Stimulated activated CD4-positive, alpha-beta T cell treated with anti-CD3 and anti-CD28 coated beads, Interleukin-4, amount 100 ng/mL, for 48 hours (primary cell): ENCODE data around the gene PCSK6.

Experiments
- DNase-seq, 2 donors: peaks; one replicate each; pipeline ENCODE4 v3.0.0-alpha.2; 2020; ENCODE audit warnings: low read depth in 2 of 2

PCSK6 gene

DNA sequence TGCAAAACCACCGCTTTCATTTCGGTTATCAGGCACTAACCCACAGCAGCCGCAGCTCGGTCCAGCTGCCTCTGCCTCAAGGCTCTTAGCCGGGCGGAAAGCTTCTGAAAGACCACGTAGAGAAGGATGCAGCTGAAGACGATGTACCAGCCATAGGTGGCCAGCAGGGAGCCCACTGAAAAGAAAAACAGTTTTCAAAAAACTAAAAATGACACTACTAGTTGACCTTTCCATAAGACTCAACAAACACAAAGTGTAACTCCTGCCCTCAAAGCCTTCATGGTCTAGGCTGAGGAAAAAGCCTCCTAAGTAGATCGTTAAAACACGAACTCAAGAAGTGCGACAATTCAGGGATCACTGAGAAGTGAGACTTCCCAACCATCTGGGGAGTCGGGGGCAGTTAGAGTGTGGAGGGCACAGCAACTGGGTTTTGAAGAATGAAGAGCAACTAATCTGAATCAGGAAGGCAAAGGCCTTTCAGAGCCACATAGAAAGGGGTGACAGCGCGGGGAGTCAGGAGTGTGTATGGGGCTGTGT lies 212.9 kb downstream of the PCSK6 start:
- DNase-seq, result no peak

DNA sequence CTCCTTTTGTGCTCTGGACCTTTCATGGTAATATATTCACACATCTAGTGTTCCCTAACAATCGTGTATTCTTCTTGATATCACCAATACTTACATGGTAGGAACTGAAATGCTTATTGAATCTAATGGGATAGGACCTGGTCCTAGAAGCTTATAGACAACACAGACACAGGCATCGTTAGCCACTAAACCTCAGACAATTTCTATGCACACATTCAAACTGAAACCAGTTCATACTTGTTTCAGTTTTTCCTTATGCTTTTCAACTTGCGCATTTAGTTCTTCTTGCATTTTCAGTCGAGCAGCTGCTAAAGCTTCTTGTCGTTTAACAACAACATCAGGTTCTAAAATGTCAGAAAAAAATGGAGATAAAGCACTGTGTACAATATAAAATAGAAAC lies 214.5 kb downstream of the PCSK6 start:
- no peak for DNase-seq

DNA sequence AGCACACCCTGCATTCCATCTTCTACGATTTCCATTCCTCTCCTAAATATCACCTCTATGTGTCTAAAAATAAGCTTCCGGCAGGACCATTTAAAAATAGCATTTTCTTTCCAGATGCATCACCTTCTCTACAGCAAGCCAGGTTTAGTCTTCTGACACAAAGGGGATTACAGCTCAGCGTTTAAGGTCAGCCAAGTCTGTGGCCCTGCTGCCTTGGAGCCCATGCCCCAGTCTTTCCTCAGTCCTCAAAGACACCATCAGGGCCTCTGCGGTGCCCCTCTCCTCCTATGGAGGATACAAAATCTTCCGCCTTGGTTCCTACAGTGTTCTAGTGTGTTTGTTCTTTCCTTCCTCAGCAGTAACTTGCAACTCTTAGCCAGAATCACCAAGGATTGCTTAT lies 216.0 kb downstream of the PCSK6 start:
- DNase-seq, result no peak

DNA sequence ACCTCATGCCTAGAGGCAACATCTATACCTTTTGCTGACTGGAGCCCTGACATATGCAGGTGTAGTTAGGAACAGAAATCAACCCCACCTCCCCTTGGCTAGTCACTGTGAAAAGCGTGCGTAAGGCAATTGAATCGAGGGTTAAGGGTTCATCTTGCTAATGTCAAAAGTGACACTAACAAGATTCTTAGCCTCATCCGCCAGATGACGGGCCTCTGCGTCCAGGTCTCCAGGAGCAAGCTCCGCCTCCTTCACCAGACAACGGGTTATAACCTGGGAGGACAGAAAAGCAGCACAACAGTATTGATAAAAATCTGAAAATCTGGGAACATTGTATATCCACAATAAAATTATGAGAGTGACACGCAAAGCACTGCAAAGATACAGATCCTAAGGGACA lies 216.9 kb downstream of the PCSK6 start:
- no peak for DNase-seq

DNA sequence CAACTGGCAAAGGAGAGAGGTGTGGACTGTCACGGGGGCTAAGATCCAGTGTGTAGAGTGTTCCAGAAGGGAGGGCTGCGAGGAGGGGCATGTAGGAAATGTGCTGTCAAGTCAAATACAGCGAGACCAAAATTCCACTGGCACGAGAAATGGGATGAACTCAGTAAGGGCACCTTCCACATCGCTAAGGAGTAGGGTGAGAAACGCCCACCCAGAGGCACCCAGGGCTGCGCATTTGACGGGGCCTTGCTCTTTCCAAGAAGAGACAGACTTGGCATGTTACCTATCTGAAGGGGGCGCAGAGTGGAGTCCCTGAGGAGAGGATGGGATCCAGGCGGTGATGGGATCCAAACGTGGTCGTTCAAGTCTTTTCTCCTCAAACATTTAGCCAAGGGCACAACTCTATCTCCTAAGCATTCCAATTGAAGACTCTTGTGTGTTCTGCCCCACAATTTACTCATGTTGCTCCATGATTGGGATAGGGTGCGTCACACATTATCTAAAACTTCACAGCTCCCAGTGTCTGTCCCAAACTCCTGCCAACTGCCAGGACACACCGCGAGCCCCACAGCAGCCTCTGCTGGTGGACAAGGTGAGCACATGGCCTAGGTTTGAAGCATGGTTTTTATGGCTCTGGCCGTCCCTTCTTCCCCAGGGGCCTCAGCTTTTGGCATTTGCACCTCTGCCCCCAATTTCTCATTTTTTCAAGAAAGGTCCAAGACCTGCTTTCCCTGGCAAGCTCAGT lies 219.9 kb downstream of the PCSK6 start:
- DNase-seq, result no peak

DNA sequence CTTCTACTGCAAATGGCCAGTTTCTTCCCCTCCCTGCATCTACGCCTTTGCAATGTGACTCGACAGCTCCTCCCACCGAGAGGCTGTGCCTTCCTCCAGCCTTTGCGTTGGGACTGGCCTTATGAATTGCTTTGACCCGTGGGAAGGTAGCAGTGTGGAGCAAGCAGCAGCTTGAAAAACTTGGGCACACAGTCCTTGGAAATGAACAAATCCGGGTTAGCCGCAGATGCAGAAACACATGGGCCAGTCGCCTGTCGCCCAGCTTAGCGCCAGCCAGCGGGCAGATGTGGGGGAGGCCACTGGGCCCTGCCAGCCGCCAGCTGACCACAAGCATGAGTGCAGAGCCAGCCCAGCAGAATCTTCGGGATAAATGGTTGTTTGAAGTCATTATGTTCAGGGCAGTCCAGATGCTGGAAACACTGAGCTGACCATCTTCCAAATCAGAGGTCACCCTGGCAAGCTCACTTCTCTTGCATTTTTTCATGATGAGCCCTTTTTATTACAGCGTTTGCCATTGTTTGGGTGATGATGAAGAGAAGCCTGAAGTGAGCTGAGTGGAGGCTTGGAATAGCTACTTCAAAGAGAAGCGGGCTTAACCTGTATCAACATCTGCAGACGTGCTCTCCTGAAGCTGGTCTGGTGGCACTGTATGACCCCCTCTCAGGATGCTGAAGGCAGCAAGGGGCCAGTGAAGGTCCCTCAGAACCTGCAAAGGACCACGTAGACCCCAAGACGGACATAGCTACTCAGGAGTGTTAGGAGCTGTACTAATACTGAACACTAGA lies 222.0 kb downstream of the PCSK6 start:
- no peak for DNase-seq

DNA sequence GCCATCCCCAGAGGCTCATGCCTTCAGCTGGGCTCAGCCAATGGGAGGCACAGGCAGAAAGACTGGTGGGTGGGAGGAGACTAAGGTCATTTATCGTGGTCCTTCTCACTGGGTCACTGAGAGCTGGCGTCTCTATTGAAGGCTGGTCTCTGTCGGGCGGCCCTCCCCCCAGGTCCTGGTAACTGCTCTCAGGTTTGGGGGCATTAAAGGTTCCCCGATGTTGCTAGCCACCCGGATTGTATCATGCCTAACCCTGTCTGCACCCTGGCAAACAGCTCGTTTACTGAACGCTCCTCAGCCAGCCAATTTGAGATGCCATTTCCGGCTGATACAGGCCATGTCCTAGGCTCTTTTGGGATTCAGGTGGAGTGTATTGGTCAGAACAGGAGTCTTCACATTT lies 222.7 kb downstream of the PCSK6 start:
- DNase-seq, result no peak

DNA sequence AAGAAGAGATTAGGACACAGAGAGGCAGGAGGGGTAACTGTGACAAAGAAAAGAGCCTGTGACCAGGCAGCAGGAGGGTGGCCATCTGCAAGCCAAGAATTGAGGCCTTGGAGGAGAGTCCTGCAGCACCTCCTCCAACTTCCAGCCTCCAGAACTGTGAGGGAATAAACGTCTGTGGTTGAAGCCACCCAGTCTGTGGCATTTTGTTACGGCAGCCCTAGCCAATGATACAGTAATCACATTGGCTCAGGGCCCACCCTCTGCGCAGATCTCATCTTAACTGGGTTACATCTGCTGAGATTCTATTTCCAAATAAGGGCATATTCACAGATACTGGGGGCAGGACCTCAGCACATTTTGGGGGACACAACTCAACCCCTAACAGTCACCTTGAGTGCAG lies 223.5 kb downstream of the PCSK6 start:
- no peak for DNase-seq

DNA sequence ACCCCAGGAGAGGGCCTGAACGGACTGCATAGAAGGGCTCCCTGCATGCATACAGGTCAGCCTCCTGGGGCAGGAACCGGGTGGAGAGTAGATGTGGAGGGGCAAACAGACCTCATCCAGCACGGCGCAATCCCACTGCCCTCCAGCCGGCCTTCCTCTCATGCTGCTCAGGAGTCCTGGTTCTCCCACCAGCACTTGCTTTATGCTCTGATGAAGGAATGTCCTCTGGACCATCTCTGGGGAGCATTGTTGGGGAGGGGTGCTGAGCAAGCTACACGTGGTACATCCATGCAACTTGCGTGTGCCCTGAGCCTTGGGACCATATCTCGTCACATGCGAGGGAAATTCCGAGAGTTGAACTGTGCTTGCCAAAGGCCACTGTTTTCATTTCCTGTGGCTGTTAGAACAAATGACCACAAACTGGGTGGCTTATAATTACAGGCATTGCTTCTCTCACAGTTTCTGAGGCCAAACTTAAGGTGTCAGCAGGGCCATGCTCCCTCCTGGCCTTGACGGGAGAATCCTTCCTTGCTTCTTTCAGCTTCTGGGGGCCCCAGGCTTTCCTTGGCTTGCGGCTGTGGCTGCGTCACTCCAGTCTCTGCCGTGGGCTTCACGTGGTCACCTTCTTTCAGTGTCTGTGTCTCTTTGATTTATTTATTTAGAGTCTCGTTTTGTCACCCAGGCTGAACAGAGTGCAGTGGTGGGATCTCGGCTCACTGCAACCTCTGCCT lies 224.4 kb downstream of the PCSK6 start:
- no peak for DNase-seq

DNA sequence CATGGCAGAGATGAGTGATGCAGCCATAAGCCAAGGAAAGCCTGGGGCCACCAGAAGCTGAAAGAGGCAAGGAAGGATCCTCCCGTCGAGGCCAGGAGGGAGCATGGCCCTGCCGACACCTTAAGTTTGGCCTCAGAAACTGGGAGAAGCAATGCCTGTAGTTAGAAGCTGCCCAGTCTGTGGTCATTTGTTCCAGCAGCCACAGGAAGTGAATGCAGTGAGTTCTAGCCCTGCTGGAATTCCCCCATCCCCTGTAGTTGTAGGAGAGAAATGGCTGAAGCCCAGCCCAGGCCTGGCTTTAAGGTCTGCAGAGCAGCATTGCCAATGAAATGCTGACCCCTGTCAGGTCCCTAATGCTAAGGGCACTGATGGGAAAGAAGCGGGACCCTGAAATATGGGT lies 225.5 kb downstream of the PCSK6 start:
- DNase-seq, result no peak

DNA sequence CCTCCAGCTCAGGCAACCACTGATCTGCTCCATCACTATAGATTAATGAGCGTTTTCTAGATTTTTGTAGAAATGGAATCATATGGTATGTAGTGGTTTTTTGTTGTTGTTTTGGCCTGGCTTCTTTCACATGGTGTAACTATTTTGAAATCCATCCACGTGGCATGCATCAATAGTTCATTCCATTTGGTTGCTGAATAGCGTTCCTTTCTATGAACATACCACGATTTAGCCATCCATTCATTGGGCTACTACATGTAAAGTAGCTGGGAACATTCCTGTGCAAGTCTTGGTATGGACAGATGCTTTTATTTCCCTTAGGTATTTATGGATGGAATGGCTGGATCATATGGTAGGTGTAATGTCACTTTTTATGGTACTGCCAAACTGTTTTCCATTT lies 227.0 kb downstream of the PCSK6 start:
- no peak for DNase-seq

DNA sequence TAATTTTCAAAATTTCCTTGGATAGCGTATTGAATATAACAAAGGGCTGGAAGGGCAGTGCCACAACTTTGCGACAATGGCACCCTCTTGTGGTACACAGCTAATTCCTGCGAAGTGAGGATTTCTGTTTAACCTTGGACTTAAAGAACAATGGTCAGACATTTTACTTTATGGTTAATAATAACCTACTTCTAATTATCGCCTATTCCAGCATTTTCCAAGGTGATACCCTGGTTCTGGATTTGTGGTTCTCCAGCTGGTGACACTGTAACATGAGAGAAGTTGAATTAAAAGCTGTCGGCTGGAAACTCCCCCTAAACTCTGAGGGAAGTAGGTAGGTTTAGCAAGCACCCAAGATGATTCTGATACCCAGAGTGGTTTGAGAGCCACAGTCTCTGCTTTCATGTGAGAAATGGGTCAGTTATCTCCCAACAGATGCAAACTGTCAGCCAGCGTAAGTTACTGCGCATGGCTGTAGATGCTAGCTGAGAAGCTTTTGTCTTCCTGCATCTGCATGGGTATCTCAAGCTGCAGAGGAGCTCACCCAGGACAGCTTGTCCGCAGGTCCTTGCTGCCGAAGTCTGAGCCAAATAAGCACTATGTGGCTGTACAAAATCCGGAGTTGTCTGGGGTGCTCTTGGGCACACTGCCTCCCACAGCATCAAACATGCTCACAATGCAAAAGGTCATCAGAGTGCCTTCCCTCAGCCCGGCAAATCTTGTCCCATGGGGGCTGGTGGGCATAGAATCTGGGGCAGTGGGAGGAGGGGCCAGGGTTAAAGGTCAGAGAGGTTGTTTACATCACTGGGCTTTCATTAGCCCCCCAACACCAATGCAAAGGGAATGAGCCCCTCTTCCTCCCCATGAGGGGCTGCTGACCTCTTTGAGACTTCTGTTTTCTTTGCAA lies 231.0 kb downstream of the PCSK6 start:
- DNase-seq, result peak in 1 of 2 donors; percentile 39

DNA sequence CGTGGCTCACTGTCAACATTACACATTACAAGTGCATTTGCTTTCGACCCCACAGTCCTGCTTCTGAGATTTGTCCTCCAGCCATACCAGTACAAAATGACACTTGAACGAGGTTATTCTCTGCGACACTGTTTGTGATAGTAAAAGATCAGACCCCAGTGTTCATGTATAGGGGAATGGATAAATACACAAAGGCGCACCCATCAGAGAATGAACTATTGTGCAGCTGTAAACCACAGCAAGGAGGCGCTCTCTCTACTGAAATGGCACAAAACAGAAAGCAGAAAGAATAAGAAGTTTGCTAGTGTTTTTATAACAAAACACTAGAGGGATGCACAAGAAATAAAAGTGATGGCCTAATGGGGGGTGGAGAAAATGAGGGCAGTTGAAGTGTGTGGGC lies 232.8 kb downstream of the PCSK6 start:
- no peak for DNase-seq

DNA sequence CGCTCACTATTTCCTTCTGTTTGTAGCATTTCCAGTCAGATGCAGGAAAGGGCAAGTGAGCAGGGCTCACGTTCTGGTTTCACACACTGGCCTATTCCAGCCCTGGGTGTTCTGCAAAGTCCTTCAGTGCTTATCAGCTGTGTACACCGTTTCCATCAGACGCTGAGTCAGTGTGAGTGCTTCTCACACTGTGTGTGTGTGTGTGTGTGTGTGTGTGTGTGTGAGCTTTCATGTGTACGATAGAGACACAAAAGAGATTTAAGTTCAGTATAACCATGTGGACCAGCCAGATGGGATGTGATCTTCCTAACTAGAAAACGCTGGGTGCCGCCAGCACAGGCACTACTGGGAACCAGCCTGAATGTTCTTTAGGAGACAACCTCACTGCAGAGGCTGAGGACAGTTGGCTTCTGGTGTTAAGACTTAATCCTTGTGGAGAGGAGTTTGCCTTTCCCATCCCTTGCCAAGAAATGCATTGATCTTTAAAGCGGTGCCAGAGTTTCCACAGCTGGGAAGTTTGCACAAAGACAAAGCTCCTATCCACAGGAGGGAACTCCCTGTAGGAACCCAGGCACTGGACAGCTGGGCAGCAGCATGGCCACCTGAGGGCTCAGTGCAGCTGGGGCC lies 233.8 kb downstream of the PCSK6 start:
- no peak for DNase-seq

DNA sequence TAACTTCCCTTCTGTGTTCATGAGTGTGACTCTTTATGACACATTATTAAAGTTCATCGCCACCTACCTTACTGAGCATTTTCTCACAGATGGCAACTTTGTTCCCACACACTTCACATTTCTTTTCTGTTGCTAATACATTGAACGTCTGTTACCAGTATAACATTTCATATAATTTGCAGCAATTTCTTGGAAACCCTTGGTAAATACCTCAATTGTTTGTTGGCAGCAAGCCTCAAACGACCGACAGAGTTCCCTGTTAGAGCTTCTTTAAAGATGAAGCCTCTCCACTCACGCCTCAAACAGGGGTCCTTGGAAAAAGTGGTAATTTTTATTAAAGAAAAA lies 234.5 kb downstream of the PCSK6 start:
- no peak for DNase-seq

DNA sequence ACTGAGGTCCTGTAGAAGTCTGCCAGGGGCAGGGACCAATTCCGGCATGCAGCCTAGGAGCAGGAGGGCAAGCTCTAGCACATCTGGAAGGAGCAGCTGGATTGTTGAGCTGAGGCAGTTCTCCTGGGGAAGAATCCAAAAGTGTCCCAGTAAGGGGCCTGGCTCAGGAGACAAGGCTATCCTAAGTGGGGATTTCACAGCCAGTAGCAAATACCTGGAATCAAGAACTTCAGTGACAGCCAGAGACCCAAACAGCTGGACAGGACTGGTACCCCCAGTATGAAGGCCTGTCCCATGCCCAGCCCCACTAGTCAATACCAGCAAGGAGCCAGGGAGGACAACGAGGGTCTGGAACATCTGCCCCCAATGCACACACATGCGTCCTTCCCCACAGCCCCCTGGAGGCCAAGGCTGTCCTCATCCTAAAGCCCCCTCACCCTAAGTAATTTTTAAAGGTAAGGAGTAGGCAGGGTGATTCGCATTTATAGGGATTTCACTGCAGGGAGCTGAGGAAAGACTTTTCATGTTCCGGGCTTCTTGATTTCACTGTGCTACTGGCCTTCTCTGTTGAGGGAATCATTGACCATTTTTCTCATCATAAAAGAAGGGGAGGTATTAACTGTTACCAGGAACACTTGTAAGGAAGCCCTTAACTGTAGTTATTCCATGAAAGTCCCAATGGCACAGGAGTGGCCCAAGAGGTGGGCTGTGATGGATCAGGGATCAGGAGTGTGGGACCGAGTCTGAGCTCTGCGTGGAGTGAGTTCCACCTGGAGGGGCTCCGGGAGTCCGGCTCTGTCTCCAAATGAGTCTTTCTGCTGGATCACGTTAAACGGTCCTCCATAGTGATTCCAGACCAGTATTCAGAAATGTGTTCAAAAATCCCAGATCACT lies 235.1 kb downstream of the PCSK6 start:
- DNase-seq, result no peak
